ENCODE data around the gene DEFB108B. TPM values are rescaled to one million over a fixed set of nuclear protein-coding genes. Genes with fewer than 3 reads are reported as not detected.

The DEFB108B gene, protein sequence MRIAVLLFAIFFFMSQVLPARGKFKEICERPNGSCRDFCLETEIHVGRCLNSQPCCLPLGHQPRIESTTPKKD
- total RNA-seq (2022; extraction: Qiagen RNA extraction) = not detected in 5 replicates

DNA sequence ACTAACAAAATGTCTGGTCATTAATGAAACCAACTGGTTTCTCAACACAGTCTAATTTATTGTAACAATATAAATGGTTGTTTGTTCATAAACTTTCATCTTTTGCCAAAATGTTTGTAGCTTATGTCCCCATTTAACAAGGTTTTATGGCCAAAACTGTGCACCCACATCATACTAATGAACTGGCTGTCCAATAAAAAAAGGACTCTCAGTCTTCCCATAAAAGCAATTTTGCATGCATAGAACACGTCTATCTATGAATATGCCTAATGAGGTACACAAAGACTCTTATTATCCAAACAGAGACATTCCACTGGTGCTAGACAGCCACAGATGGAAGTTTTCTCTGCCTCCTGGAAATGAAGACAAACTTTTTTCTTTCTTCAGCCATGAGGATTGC, at the start of gene DEFB108B:
TSS of gene DEFB108B (plus strand) at position 390 of the 400 bp plus-strand sequence. CDS start at position 390, 0 bp downstream.

DNA sequence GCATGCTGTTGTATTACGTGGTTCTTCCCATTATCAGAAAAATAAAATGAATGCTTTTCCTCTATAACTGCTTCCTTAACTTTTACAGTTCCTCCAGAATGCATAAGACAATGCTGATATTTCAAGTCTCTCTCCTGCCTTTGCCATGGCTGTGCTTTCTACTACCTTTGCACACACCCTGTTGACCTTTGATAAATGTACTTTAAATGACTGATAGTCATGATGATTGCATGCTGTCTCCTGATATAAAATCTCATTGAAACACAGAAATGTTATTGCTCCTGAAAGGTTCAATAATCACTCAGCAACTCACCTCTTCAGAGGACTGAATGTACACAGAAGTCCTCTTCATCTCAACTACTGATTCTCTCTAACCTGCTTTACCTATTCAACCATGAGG, 45.1 kb downstream of the DEFB108B start, which contains the start of gene DEFB131B:
TSS of gene DEFB131B (plus strand) at position 395 of the 400 bp plus-strand sequence. CDS start at position 395, 0 bp downstream.

Other genes starting within 250 kb of the DEFB108B start
- gene DEFB131B, start 45.3 kb downstream of the DEFB108B start, total RNA-seq (2022; extraction: Qiagen RNA extraction) = not detected in 5 replicates
- 2.4 to 4.2 TPM (median 3.3 TPM) in 5 replicates for gene XNDC1N, start 95.4 kb downstream of the DEFB108B start, total RNA-seq (2022; extraction: Qiagen RNA extraction)
- gene RNF121, start 95.8 kb downstream of the DEFB108B start, total RNA-seq (2022; extraction: Qiagen RNA extraction) = 42.9 to 55.1 TPM (median 47.6 TPM) in 5 replicates
- 2.4 to 3.5 TPM (median 2.8 TPM) in 5 replicates for gene IL18BP, start 165.7 kb downstream of the DEFB108B start, total RNA-seq (2022; extraction: Qiagen RNA extraction)
- 51.8 to 68.5 TPM (median 64.2 TPM) in 5 replicates for gene NUMA1, start 247.3 kb downstream of the DEFB108B start, total RNA-seq (2022; extraction: Qiagen RNA extraction)
- gene LRRC51, start 247.7 kb downstream of the DEFB108B start, total RNA-seq (2022; extraction: Qiagen RNA extraction) = 6.1 to 10.9 TPM (median 8.4 TPM) in 5 replicates